ENCODE measurements around the gene GPC3. TPM values are rescaled to one million over a fixed set of nuclear protein-coding genes. Genes with fewer than 3 reads are reported as not detected.

The GPC3 gene
- total RNA-seq, 4 donors from 2014 or later: 0.82 to 4.9 (median 1.8) TPM

DNA sequence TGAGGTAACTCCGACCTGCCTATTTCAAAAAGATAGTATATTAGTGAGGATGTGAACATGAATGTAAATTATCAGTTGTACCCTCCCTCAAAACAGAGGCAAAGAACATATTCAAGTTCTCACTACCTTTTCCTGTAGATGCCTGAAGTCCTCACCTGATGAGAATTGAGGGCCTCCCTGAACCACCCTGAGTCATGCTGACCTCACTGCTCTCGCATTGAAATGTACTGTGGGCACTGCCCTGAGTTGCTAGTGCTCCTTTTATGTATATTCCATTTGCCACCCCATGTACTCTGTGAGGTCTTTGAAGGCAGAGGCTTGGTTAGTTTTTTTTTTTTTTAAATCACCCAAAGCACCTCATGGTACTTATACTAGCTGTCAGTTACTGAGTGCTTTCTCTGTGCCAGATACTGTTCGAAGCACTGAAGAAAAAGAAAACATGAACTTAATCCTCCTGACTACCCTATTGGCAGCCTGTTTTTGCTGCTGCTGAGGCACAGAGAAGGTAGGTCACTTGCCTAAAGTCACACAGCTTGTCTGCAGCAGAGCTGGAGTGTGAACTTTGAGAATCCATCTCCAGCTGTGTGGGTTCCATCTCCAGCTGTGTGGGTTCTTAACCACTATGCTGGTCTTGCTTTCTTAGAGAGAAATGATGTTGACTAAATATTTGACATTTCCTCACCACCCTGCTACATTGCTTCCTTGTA, 317.0 kb downstream of the GPC3 start:
- Histone ChIP-seq H3K9me3 (no peaks in the 10 kb centered on the region), H3K27me3 (no peaks in the 10 kb centered on the region), H3K27ac (no peak overlapping the region), H3K4me1 (no peaks in the 10 kb centered on the region), H3K4me3 (no peak overlapping the region), H3K36me3 (no peaks in the 10 kb centered on the region)
- in situ Hi-C loops (cut with MboI; ENCODE audit: low pct_ligation_motif_present in 1 of 4, low pct_unique_long_range_greater_than_20kb in 1 of 4, low sequenced_read_pairs in 3 of 4): loop anchor here in 1 of 4 donors (25.0 kb wide), 1 partner anchor 331 kb away; no protein-coding TSS in a partner anchor
- no peak for DNase-seq
- intact Hi-C loops (cut with DNase I; ENCODE audit: low total_unique reads): no loop called here
- TF ChIP-seq POLR2AphosphoS5 (IDR thresholded peaks at IDR 0.05) (no peak), EP300 (IDR thresholded peaks at IDR 0.05; ENCODE audit: low read depth) (no peak), POLR2A (IDR thresholded peaks at IDR 0.05) (no peak)
- TF ChIP-seq, protein P1, sequence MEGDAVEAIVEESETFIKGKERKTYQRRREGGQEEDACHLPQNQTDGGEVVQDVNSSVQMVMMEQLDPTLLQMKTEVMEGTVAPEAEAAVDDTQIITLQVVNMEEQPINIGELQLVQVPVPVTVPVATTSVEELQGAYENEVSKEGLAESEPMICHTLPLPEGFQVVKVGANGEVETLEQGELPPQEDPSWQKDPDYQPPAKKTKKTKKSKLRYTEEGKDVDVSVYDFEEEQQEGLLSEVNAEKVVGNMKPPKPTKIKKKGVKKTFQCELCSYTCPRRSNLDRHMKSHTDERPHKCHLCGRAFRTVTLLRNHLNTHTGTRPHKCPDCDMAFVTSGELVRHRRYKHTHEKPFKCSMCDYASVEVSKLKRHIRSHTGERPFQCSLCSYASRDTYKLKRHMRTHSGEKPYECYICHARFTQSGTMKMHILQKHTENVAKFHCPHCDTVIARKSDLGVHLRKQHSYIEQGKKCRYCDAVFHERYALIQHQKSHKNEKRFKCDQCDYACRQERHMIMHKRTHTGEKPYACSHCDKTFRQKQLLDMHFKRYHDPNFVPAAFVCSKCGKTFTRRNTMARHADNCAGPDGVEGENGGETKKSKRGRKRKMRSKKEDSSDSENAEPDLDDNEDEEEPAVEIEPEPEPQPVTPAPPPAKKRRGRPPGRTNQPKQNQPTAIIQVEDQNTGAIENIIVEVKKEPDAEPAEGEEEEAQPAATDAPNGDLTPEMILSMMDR (IDR thresholded peaks at IDR 0.05): no peak
- 84% methylated on average over 3 of the region's 3 CpGs; no CpG with 5 or more reads in 1 of the 2 donors for WGBS, 2 donors (ENCODE audit: low coverage in 1 of 2)

- Histone ChIP-seq H3K9me3 (no peaks in the 10 kb centered on the region), H3K36me3 (no peaks in the 10 kb centered on the region), H3K27ac (no peak overlapping the region), H3K4me1 (no peaks in the 10 kb centered on the region), H3K27me3 (no peaks in the 10 kb centered on the region), H3K4me3 (no peak overlapping the region)
- in situ Hi-C loops (cut with MboI; ENCODE audit: low pct_ligation_motif_present in 1 of 4, low pct_unique_long_range_greater_than_20kb in 1 of 4, low sequenced_read_pairs in 3 of 4) (loop anchor here in 1 of 4 donors (25.0 kb wide), 1 partner anchor 329 kb away; no protein-coding TSS in a partner anchor), intact Hi-C loops (cut with DNase I; ENCODE audit: low total_unique reads) (no loop called here)
- TF ChIP-seq EP300 (IDR thresholded peaks at IDR 0.05; ENCODE audit: low read depth) (no peak), POLR2A (IDR thresholded peaks at IDR 0.05) (no peak), POLR2AphosphoS5 (IDR thresholded peaks at IDR 0.05) (no peak)
- TF ChIP-seq, protein P1 (IDR thresholded peaks at IDR 0.05): no peak
- DNase-seq: no peak
Measured at GRCh38 chrX:133666256-133666655, 319.1 kb downstream of the GPC3 start.

- TF ChIP-seq EP300 (IDR thresholded peaks at IDR 0.05; ENCODE audit: low read depth): no peak
- no peak for TF ChIP-seq POLR2AphosphoS5 (IDR thresholded peaks at IDR 0.05)
- TF ChIP-seq POLR2A (IDR thresholded peaks at IDR 0.05): no peak
- TF ChIP-seq, protein P1 (IDR thresholded peaks at IDR 0.05): no peak
- H3K36me3 ChIP-seq: no peaks in the 10 kb centered on the region
- no peaks in the 10 kb centered on the region for H3K27me3 ChIP-seq
- no peaks in the 10 kb centered on the region for H3K4me1 ChIP-seq
- 58 to 83% methylated on average over 1 to 3 of the region's 3 CpGs for WGBS, 2 donors (ENCODE audit: low coverage in 1 of 2)
- no peak overlapping the region for H3K4me3 ChIP-seq
- no peaks in the 10 kb centered on the region for H3K9me3 ChIP-seq
- intact Hi-C loops (cut with DNase I; ENCODE audit: low total_unique reads): no loop called here
- no peak for DNase-seq
- no peak overlapping the region for H3K27ac ChIP-seq
- in situ Hi-C loops (cut with MboI; ENCODE audit: low pct_ligation_motif_present in 1 of 4, low pct_unique_long_range_greater_than_20kb in 1 of 4, low sequenced_read_pairs in 3 of 4): loop anchor here in 1 of 4 donors (25.0 kb wide), 1 partner anchor 325 kb away; no protein-coding TSS in a partner anchor
Measured at GRCh38 chrX:133661962-133662839, 323.2 kb downstream of the GPC3 start.

- no peaks in the 10 kb centered on the region for H3K4me1 ChIP-seq
- in situ Hi-C loops (cut with MboI; ENCODE audit: low pct_ligation_motif_present in 1 of 4, low pct_unique_long_range_greater_than_20kb in 1 of 4, low sequenced_read_pairs in 3 of 4): loop anchor here in 1 of 4 donors (25.0 kb wide), 1 partner anchor 323 kb away; no protein-coding TSS in a partner anchor
- no peak for DNase-seq
- TF ChIP-seq, protein P1 (IDR thresholded peaks at IDR 0.05): no peak
- TF ChIP-seq POLR2AphosphoS5 (IDR thresholded peaks at IDR 0.05) (no peak), POLR2A (IDR thresholded peaks at IDR 0.05) (no peak), EP300 (IDR thresholded peaks at IDR 0.05; ENCODE audit: low read depth) (no peak)
- H3K4me3 ChIP-seq: no peak overlapping the region
- H3K27ac ChIP-seq: no peak overlapping the region
- no peaks in the 10 kb centered on the region for H3K27me3 ChIP-seq
- no peaks in the 10 kb centered on the region for H3K9me3 ChIP-seq
- H3K36me3 ChIP-seq: no peaks in the 10 kb centered on the region
- intact Hi-C loops (cut with DNase I; ENCODE audit: low total_unique reads): no loop called here
Measured at GRCh38 chrX:133660281-133660680, 325.1 kb downstream of the GPC3 start.
